ENCODE measurements around the gene IL17RE.

IL17RE gene

GRCh38 chr3:9903238-9903624 is 583 bp downstream of the IL17RE start:
- no peak for TF ChIP-seq CTCF (conservative IDR thresholded peaks at IDR 0.05)
- no peak for TF ChIP-seq ZFX (IDR thresholded peaks at IDR 0.05)
- H3K27ac ChIP-seq: no peak overlapping the region

GRCh38 chr3:9903904-9904303 is 1.3 kb downstream of the IL17RE start:
- H3K27ac ChIP-seq: no peak overlapping the region
- no peak for TF ChIP-seq ZFX (IDR thresholded peaks at IDR 0.05)
- TF ChIP-seq CTCF (conservative IDR thresholded peaks at IDR 0.05): no peak

- no peak overlapping the region for H3K27ac ChIP-seq
- TF ChIP-seq CTCF (conservative IDR thresholded peaks at IDR 0.05): no peak
- TF ChIP-seq ZFX (IDR thresholded peaks at IDR 0.05): no peak
Observed at GRCh38 chr3:9906480-9906879, 3.8 kb downstream of the IL17RE start.

GRCh38 chr3:9908286-9908685 is 5.6 kb downstream of the IL17RE start:
- TF ChIP-seq CTCF (conservative IDR thresholded peaks at IDR 0.05) (no peak), ZFX (IDR thresholded peaks at IDR 0.05) (no peak)
- no peak overlapping the region for H3K27ac ChIP-seq

- no peak for TF ChIP-seq ZFX (IDR thresholded peaks at IDR 0.05)
- no peak for TF ChIP-seq CTCF (conservative IDR thresholded peaks at IDR 0.05)
- no peak overlapping the region for H3K27ac ChIP-seq
Observed at GRCh38 chr3:9909221-9910013, 6.8 kb downstream of the IL17RE start.

GRCh38 chr3:9911863-9912262 is 9.2 kb downstream of the IL17RE start:
- TF ChIP-seq CTCF (conservative IDR thresholded peaks at IDR 0.05) (no peak), ZFX (IDR thresholded peaks at IDR 0.05) (no peak)
- H3K27ac ChIP-seq: no peak overlapping the region

GRCh38 chr3:9912294-9912935 is 9.8 kb downstream of the IL17RE start:
- H3K27ac ChIP-seq: no peak overlapping the region
- no peak for TF ChIP-seq CTCF (conservative IDR thresholded peaks at IDR 0.05)
- TF ChIP-seq ZFX (IDR thresholded peaks at IDR 0.05): no peak

Measured in C4-2B (cell line).